ENCODE data around the gene PKD1L1.
A peak's percentile ranks its signal among the peaks of the same experiment; 100 is the strongest.
"Not testable (repeated sequence)": the region's sequence is repeated elsewhere in the genome, so short reads cannot be mapped to it uniquely, and the experiment has no call there.

Gene PKD1L1, protein sequence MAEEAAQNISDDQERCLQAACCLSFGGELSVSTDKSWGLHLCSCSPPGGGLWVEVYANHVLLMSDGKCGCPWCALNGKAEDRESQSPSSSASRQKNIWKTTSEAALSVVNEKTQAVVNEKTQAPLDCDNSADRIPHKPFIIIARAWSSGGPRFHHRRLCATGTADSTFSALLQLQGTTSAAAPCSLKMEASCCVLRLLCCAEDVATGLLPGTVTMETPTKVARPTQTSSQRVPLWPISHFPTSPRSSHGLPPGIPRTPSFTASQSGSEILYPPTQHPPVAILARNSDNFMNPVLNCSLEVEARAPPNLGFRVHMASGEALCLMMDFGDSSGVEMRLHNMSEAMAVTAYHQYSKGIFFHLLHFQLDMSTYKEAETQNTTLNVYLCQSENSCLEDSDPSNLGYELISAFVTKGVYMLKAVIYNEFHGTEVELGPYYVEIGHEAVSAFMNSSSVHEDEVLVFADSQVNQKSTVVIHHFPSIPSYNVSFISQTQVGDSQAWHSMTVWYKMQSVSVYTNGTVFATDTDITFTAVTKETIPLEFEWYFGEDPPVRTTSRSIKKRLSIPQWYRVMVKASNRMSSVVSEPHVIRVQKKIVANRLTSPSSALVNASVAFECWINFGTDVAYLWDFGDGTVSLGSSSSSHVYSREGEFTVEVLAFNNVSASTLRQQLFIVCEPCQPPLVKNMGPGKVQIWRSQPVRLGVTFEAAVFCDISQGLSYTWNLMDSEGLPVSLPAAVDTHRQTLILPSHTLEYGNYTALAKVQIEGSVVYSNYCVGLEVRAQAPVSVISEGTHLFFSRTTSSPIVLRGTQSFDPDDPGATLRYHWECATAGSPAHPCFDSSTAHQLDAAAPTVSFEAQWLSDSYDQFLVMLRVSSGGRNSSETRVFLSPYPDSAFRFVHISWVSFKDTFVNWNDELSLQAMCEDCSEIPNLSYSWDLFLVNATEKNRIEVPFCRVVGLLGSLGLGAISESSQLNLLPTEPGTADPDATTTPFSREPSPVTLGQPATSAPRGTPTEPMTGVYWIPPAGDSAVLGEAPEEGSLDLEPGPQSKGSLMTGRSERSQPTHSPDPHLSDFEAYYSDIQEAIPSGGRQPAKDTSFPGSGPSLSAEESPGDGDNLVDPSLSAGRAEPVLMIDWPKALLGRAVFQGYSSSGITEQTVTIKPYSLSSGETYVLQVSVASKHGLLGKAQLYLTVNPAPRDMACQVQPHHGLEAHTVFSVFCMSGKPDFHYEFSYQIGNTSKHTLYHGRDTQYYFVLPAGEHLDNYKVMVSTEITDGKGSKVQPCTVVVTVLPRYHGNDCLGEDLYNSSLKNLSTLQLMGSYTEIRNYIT (N-terminal part only)

DNA sequence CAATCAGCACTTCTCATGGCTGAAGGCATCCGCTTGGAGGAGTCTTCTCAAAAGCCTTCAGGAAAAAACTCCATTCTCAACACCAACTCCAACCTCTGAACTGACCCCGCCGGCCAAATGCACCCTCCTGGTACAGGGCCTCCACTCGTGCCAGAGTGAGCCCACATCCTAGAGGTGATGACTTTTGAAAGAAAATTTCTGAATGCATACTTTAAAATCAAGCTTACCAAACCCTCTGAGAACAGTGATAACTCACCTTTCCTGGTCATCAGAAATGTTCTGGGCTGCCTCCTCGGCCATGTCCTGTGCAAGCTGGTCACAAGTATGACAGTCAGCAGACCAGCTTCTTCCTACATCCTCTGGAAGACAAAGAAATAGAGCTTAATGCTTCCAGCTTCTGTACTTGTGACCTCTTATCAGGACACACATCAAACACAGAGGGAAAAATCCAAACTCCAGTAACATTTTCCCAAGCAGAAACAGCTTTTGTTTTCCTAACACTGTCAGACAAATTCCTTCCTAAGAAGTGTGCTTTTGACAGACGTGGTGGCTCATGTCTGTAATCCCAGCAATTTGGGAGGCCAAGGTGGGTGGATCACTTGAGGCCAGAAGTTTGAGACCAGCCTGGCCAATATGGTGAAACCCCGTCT is at the start of gene PKD1L1:
PKD1L1 (minus strand) TSS at position 326 of the 650 bp plus-strand sequence; CDS start at position 300, 26 bp downstream.
- no peak for DNase-seq (ENCODE audit: low spot score)

DNA sequence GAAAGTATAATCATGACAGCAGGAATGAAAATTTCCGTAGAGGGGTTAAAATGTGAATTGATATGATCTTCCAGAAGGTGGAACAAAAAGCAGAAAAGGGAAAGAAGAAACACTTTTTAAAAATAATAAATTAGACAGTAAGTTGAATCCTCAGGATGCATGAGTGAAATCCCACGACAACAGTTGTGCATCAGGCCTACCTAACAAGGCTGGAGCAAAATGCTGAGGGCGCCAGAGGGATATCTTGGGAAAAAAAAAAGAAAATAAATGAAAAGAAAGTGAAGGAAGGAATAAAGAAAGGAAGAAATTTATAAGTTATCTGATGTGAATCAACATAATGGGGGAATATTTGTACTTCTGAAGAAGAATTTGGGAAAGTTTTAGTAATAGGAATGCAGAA is 44.2 kb upstream of the PKD1L1 start:
- peak; percentile 22 for DNase-seq (ENCODE audit: low spot score)

DNA sequence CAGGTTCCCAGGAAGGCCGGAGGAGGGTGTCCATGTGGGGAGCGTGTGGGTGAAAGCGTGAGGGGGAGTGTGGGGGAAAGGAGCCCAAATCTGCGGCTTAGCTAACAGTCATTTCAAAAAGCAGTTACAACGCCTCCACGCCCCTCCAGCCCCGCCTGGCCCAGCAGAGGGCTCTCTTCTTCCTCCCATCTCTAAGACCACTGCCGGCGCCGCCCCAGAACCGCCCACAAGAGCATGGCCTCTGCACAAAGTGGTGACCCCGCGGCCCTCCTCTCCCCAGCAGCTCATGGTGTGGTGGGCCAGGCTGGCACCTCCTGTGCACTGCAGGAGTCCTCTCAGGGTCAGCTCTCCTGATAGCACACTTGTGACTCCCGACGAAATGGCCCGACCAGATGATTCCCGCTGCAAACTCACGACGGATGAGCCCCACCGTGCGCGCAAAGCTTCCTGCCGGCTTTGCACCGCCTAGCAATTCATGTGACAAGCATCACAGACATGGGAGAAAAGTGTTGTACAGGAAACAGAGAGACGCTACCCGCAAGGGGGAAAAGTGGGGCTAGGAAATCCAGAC is 43.6 kb upstream of the PKD1L1 start:
- peak; percentile 81 for DNase-seq (ENCODE audit: low spot score)

DNA sequence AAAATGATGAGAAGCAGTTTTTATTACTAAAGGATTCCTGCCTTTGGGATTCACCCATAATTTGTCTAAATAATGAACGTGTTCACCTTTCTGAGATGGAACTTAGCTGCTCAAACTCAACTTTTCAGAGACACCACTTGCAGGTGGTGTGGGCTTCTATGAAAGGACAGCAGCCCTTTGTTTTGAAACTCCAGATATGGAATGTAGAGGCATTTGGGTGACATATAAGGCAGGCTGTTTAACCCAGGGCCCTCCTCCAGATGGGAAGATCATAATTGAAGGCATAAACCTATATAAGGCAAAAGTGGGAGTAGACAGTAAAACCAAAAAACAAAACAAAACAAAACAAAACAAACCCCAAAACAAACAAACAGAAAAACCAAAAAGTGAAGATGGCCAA is 43.0 kb upstream of the PKD1L1 start:
- DNase-seq (ENCODE audit: low spot score), result no peak

DNA sequence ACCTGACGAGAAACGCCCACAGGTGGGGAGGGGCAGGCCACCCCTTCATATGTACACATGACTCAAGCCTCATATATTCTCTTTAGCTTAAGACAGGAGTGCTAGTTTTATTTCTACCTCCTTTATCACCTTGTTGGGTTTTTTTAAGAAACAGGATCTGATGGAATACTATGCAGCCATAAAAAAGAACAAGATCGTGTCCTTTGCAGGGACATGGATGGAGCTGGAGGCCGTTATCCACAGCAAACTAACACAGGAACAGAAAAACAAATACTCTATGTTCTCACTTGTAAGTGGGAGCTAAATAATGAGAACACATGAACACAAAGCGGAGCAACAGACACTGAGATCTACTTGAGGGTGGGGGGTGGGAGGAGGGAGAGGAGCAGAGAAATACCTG is 42.3 kb upstream of the PKD1L1 start:
- DNase-seq (ENCODE audit: low spot score), result no peak

DNA sequence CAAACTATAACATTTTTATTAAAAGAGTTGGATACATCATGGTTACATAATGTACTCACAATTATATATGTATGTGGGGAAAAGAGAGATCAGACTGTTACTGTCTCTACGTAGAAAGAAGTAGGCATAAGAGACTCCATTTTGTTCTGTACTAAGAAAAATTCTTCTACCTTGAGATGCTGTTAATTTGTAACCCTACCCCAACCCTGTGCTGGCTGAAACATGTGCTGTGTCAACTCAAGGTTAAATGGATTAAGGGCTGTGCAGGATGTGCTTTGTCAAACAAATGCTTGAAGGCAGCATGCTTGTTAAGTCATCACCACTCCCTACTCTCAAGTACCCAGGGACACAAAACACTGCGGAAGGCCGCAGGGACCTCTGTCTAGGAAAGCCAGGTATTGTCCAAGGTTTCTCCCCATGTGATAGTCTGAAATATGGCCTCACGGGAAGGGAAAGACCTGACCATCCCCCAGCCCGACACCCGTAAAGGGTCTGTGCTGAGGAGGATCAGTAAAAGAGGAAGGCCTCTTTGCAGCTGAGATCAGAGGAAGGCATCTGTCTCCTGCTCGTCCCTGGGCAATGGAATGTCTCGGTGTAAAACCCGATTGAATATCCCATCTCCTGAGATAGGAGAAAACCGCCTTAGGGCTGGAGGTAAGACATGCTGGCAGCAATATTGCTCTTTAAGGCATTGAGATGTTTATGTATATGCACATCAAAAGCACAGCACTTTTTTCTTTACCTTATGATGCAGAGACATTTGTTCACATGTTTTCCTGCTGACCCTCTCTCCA is 41.5 kb upstream of the PKD1L1 start:
- DNase-seq (ENCODE audit: low spot score), result peak; percentile 23

DNA sequence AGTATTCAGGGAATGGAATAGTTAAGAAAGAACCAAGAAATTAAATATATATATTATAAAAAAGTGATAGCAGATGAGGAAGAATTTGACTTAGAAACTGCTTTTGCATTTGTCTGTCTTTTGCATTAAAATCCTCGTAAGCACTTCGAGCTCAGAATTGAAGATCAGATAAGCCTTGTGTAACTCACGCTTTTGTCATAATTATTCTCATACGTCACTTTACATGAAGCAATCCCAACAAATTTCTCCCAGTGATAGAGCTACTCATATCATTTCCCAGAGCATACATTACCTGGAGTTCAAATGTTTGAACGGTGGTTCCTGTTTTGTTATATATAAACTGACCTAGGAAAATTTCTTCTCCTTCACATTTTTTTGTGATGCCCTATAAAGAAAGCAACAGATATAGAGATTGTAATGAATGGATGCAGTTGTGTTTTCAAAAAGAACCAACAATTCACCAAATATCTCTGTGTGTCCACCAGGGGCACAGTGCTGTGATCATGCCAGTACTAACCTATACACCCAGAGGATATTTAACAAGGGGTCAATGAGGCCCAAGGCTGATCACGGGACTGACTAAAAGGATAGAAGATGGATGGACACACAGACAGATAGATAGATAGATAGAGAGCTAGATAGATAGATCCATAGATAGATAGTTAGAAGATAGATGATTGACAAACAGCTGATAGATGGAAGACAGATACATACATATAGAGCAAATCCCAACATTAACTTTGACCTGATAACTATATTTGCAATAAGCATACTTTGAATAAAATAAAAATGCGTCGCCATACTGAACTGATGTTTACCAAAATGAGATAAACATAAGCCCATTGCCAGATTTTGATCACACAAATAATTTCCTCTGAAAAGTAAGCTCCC is 40.5 kb upstream of the PKD1L1 start:
- no peak for DNase-seq (ENCODE audit: low spot score)

DNA sequence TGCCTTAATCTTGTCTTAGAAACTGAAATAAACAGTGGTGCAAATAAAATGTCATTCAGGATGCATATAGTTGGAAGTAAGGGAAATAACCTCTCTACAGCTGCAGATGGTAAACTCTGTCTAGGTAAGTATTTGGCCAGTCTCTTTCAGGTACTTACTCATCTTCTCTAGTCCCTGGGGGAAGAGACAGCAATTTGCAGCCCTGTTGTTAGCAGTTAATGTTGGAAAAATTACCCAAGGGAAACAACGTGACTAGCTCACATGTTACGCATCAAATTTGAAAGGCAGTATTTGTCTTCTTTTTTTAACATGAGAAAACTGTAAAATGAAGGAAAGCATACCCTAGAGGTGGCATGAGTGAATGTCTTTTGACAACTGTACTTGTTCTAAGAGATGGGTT is 34.3 kb upstream of the PKD1L1 start:
- peak; percentile 24 for DNase-seq (ENCODE audit: low spot score)

DNA sequence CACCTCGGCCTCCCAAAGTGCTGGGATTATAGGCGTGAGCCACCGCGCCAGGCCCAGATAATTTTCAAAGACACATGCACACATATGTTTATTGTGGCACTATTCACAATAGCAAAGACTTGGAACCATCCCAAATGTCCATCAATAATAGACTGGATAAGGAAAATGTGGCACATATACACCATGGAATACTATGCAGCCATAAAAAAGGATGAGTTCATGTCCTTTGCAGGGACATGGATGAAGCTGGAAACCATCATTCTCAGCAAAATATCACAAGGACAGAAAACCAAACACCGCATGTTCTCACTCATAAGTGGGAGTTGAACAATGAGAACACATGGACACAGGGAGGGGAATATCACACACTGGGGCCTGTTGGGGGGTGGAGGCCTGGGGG is 32.4 kb upstream of the PKD1L1 start:
- DNase-seq (ENCODE audit: low spot score), result not testable (repeated sequence)

DNA sequence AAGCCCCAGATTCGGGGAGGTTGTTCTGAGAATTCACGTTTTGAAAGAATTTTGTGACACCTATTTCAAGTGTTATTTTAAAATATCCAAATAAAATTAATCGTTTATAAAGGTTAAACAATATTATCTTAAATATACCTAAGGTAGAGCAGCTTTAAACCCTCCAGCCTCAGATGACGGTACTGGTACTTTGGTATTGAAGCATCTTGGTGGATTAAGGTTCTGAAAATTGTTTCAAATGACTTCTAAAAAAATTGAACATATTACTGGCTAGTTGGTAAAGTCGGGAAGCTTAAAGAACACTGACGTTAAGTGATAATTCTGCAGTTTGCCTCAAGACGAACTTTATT is 31.5 kb upstream of the PKD1L1 start:
- DNase-seq (ENCODE audit: low spot score), result no peak

DNA sequence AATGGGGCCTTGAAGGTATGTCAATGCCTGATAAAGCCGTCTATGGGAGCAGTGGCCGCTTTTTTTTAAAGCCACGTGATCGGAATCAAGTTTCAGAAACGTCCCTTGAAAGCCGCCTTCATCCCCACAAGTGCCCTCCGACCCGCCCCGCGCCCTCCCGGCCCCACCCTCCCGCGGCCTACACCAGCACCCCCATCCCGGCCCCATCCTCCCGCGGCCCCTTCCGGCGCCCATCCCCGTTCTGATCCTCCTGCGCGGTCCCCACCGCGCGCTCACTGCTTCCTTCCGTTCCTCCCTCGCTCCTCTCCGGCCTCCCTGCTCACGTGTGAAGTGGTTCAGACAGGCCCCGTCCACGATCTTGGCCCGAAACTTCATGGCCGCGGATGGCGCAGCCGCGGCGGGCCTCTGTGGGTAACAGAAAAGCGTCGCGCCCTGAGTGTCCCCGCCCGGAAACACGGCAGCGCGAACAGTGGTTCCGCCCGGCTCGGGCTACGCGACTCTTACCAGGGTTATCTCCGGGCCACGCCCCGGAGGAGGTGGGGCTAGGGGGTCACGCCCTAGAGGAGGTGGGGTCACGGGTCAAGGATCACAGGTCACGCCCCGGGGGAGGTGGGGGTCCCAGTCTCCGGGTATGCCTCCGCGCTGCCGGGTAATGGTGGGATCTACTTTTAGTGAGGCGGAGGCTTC is 31.0 kb upstream of the PKD1L1 start, which contains the start of gene HUS1:
HUS1 (minus strand) TSS at position 471 of the 687 bp plus-strand sequence; CDS start at position 375, 96 bp downstream.
- peak; percentile 83 for DNase-seq (ENCODE audit: low spot score)

DNA sequence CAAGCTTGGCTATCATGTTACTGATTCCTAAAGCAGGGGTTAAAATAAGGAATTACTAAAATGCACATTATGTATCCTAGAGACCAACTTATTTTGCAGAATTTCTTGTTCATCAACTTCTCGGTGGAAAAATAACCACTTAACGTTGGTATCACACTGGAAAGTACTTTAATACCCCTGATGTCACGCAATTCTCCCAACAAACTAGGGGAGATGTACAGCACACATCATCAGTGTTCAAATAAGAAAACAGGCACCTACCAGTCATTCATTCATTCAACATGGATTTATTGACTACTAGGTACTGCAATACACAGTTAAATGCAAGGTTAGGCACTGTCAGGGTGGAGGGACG is 30.5 kb upstream of the PKD1L1 start:
- no peak for DNase-seq (ENCODE audit: low spot score)

DNA sequence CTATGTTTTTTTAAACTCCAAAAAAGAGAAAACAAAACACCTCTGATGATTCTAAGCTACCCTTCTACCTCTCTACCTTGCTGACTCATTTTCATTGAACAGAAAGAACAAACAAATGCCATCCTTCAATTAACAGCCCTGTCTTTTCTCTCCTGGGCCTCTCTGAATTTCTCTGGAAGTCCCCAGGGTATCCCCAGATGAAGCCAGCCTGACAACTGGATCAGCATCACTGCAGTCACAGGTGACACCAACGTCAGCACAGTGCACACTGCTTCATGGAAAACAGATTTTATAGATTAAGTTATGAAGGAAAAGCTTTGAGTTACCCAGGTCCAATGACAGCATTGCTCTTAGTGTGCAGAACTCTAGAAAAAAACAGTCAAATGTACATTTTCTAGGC is 25.5 kb upstream of the PKD1L1 start:
- no peak for DNase-seq (ENCODE audit: low spot score)

DNA sequence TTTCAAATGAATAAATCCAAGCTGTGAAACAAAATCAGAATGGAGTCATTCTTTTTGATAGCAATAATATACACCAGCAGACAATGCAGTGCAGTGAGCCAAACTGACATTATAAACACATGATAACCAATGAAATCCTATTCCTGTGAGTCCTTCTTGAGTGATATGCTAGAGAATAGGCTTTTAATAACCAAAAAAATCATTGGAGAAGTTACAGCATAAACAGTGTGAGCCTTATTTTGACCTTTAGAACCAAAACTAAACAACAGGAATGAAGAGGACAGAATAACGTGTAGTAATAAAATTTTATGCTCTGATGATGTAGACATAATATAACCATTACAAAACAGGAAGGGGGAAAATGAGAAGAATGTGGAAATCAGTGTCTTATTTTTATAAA is 22.5 kb upstream of the PKD1L1 start:
- DNase-seq (ENCODE audit: low spot score), result no peak

DNA sequence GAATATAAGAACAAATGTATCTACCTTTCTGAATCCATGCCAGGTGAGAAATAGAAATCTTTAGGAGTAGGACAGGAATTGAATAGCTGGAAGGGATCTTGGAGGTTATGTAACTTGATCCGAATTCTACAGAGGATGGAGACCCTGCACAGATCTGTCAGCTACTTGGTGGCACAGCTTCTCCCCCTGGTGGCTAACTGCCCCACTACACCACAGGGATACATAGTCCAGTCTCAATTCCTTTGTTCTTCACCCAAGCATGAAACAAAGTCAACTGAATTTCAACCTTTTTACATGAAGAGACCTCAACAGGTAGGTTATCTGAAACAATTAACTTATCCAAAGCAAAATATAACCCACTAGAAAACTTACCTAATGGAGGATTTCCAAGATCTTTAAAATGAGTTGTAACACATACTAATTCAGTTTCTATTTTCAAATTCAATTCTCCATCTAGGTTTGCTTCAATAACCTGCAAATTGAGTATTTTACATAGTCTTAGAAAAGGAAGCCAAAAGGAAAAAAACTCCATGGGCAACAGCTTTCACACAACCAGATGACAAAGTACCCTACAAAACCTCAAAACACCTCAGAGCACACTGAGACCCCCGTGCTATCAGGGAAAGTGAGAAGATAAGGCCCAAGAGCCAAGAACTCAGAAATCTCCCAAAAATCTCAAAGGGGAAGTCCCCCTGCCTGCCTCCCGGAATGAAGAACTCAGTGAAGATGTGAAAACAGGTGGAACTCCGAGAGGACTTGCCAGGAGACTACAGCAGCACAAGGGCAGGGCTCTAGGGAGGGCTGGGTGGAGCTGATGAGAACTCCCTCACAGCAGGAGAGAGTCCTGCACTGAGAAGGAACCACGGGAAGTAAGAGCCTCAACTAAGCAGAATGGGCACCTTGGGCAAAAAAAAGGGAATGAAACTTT is 20.8 kb upstream of the PKD1L1 start:
- peak; percentile 74 for DNase-seq (ENCODE audit: low spot score)

DNA sequence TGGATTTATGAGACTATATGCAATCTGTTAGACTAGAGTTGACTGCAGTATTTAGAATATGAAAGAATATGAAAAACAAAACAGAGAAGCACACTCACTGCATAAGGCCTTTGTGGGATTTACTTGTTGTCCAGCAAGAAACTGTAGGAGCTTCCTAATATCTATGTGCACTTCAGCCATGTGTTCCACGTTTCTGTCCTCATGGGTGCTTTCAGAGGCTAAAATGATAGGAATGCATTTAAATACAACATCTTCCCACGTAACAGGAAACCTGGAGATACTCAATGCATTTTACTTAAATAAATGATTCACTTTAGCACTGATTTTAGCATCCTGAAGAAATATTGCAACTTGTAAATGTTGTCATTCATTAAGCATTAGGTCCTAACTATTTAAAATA is 19.4 kb upstream of the PKD1L1 start:
- no peak for DNase-seq (ENCODE audit: low spot score)

DNA sequence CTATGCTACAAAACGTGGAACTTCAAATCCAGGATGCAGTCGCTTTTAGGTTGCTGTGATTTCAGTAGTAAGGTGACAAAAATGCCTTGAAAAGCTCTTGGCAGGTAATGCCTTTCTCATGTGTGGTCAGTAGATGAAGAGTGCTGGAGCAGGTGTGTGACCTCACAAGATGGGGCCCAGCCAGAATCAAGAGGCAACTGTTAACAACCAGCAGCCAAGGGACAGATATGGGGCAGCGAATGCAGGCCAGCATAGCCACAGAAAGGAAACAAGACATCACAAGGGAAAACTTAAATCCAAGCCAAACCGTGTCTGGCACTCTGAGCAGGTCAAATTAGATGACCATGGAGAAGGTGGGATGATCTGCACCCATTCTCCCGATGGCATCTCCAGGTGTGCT is 18.9 kb upstream of the PKD1L1 start:
- peak; percentile 55 for DNase-seq (ENCODE audit: low spot score)

DNA sequence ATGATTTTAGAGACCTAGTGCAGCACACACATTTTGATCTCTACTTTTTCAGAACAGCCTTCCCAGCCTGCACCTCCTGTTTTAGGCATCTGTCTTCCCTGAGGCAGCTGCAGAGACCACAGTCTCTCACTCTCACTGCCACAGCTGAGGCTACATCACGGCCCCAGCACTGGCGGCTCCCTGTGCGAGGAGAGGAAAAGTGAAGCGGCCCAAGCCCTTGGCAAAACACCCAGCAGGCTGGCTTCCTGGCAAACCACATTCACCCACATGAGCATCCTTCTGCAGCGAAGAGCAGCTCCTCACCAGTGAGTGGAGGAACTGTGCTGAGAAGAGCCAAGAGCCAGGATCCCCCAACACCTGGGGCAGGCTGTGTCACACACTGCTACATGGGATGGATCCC is 17.2 kb upstream of the PKD1L1 start:
- peak; percentile 43 for DNase-seq (ENCODE audit: low spot score)

Data from cerebellar cortex (tissue), 1 donor.